HFFc6 (cell line): ENCODE data around the gene TOMM34. TPM values are rescaled to one million over a fixed set of nuclear protein-coding genes. Genes with fewer than 3 reads are reported as not detected.

Experiments used
- DNase-seq: peaks from one replicate; pipeline ENCODE4 v3.0.0-alpha.2; 2018
- H3K27ac Mint-ChIP-seq: 2 replicates; pipeline ENCODE4 v1.8.0; 2020; ENCODE audit warnings: mild to moderate bottlenecking, mixed read lengths
- H3K27me3 Mint-ChIP-seq: 2 replicates; pipeline ENCODE4 v1.8.0; 2021; ENCODE audit warnings: mild to moderate bottlenecking, moderate library complexity, mixed read lengths; ENCODE audit not compliant: insufficient read depth
- H3K36me3 Mint-ChIP-seq: 2 replicates; pipeline ENCODE4 v1.8.0; 2021; ENCODE audit warnings: low read depth, mixed read lengths
- H3K4me1 Mint-ChIP-seq: 2 replicates; pipeline ENCODE4 v1.8.0; 2020; ENCODE audit warnings: low read depth, mixed read lengths
- H3K4me3 Mint-ChIP-seq: 2 replicates; pipeline ENCODE4 v1.8.0; 2020; ENCODE audit warnings: mild to moderate bottlenecking, moderate library complexity, mixed read lengths
- H3K9me3 Mint-ChIP-seq: 2 replicates; pipeline ENCODE4 v1.8.0; 2020; ENCODE audit warnings: mild to moderate bottlenecking, mixed read lengths
- total RNA-seq, 6 experiments: library from RNA; stranded (reverse); fragmentation: NEBNext Ultra II Directional; extraction: Animal tissue kit (Norgen Biotek cat#: 25700); gene quantifications; 2 replicates in 1 of 6; 3 replicates in 5 of 6; pipeline ENCODE4 v1.2.3, GENCODE V29; 2021
- TF ChIP-seq, protein P1 (sequence below): fragments of 200-600 bp; sonication (generic); IDR thresholded peaks from 2 replicates; pipeline ENCODE4 v1.5.0; 2021; ENCODE audit warnings: antibody characterized with exemption, mild to moderate bottlenecking

Gene TOMM34
- total RNA-seq, 6 experiments from 2014 or later = 88.5 to 96.5 (median 93.0) TPM

DNA sequence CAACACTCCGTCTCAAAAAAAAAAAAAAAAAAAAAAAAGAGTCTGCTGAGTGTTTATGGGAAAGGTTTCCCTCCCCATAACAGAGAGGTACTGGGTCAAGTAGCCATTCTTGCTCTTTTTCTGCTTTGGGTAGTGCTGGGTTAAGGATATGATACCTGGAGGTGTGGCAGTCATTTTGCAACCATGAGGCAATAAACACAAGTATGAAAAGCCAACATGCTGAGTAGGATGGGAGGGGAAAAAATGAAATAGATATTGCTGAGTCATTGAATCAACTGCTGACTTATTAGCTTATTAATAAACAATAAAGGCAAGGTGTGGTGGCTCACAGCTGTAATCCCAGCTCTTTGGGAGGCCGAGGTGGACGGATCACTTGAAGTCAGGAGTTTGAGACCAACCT, 2.3 kb upstream of the TOMM34 start:
- Mint-ChIP-seq H3K4me3 (peak overlapping the region; percentile 25; the same call in 1 of the 2 replicates), H3K4me1 (peaks cover 60% of the 10 kb centered on the region), H3K27me3 (peaks cover 3% of the 10 kb centered on the region), H3K27ac (peak overlapping the region; percentile 90), H3K9me3 (no peaks in the 10 kb centered on the region), H3K36me3 (peaks cover 15% of the 10 kb centered on the region)
- DNase-seq = no peak
- TF ChIP-seq, protein P1, sequence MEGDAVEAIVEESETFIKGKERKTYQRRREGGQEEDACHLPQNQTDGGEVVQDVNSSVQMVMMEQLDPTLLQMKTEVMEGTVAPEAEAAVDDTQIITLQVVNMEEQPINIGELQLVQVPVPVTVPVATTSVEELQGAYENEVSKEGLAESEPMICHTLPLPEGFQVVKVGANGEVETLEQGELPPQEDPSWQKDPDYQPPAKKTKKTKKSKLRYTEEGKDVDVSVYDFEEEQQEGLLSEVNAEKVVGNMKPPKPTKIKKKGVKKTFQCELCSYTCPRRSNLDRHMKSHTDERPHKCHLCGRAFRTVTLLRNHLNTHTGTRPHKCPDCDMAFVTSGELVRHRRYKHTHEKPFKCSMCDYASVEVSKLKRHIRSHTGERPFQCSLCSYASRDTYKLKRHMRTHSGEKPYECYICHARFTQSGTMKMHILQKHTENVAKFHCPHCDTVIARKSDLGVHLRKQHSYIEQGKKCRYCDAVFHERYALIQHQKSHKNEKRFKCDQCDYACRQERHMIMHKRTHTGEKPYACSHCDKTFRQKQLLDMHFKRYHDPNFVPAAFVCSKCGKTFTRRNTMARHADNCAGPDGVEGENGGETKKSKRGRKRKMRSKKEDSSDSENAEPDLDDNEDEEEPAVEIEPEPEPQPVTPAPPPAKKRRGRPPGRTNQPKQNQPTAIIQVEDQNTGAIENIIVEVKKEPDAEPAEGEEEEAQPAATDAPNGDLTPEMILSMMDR = no peak

DNA sequence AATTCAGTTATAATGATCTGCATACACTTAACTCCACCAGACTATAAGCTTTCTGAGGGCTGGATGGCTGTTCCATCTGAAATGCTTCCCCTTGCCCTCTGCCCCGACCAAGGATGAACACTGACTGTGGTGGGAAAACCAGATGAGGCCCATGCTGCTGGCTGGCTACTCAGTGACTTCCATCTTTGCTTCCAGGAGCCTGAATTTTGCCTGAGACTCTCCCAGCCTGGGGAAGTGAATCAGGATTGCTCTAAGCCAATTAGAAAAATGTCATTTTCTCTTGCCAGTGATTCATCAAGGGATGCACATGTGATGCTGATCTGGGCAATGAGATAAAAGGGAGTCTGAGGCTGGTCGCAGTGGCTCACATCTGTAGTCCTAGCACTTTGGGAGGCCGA, 1.7 kb upstream of the TOMM34 start:
- H3K27ac Mint-ChIP-seq = peak overlapping the region; percentile 90
- peak; percentile 91 for DNase-seq
- no peaks in the 10 kb centered on the region for H3K9me3 Mint-ChIP-seq
- H3K27me3 Mint-ChIP-seq = peaks cover 3% of the 10 kb centered on the region
- peak overlapping the region; percentile 56 for H3K4me3 Mint-ChIP-seq
- TF ChIP-seq, protein P1 = no peak
- H3K4me1 Mint-ChIP-seq = peaks cover 56% of the 10 kb centered on the region
- H3K36me3 Mint-ChIP-seq = peaks cover 15% of the 10 kb centered on the region

DNA sequence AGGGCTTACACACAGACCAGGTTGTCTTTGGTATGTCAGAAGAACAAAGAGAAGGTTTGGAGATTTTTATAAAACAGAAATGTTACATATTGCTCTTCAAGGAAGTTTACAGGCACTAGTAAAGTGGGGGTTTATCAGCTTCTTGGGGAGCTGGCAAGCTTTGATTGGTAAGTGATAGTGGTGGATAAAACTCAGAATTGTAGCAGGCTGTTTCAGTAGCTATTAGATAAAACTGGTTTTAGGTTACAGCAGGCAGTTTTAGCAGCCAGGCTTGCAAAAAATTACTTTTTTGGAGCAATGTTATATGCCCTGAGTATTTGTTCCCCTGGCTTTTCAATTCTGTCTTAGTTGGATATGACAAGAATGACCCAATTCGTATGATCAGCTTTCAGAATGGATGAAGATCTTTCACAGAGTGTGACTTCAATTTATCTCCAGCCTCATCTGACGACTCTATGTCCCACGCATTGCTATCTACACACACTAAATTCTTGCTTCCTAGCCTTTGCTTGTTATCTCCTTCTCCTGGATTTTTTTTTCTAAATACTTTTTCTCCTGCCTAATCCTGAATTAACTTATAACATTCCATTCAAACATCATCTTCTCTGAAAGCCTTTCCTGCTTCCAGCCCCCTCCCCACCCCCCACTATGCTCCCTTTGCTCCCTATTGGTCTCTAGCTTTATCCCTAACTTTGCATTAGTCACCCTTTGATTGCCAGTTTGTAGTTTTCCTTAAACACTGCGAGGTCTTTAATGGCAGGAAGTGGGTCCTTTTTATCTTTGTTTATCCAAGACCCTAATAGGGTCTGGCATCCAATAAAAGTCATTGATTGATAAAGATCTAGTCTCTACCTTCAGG, 1.0 kb upstream of the TOMM34 start:
- Mint-ChIP-seq H3K4me3 (peak overlapping the region; percentile 56), H3K36me3 (peaks cover 15% of the 10 kb centered on the region), H3K9me3 (no peaks in the 10 kb centered on the region), H3K27ac (peak overlapping the region; percentile 90), H3K27me3 (no peaks in the 10 kb centered on the region), H3K4me1 (peaks cover 61% of the 10 kb centered on the region)
- DNase-seq = no peak
- TF ChIP-seq, protein P1 = no peak

DNA sequence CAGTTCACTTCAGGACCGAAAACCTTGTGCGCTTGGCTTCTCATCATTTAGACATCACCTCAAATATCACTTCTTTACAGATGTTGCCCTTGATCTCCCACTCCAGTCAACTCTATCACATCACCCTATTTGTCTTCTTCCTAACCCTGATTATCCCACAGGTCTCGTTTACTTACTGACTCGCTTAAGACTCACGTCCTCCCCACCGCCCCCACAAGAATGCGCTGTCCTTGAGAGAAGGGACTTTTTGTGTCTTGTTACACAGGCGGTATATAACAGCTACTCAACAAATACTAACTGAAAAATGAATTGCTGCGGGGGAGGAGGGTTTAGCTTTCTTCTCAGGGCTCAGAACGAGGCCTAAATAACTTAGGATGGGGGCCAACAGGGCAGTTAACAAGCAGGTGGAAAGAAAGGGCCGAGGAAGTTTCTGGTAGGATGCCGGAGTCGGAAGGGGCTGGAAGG, 527 bp downstream of the TOMM34 start:
- TF ChIP-seq, protein P1 = no peak
- peak; percentile 48 for DNase-seq
- peak overlapping the region; percentile 90 for H3K27ac Mint-ChIP-seq
- peaks cover 28% of the 10 kb centered on the region for H3K36me3 Mint-ChIP-seq
- peak overlapping the region; percentile 93 for H3K4me3 Mint-ChIP-seq
- no peaks in the 10 kb centered on the region for H3K9me3 Mint-ChIP-seq
- H3K27me3 Mint-ChIP-seq = no peaks in the 10 kb centered on the region
- H3K4me1 Mint-ChIP-seq = peaks cover 54% of the 10 kb centered on the region

DNA sequence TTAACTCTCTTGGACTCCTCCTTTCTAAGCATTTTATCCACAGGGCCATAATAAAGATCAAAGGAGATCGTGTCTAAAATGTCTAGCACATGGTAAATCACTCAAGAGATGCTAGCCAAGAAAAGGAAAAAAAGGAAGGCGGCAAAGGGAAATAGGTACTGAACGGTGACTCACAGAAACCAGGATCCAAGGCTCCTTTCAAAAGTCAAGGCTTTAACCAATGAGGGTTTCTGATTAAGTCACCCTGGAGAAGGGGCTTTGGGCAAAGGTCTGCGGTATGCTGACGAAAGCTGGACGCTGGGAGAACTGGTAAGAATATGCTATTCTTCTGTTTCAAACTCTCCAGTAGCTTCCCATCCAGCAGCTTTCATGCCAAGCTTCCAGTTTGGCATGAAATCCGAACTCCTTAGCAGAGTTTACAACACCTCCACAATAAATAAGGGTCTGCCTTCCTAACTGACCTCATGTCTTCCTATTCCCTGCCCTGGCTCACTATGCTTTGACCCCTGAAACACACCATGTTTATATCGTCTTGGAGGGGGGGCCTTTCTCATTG, 1.0 kb downstream of the TOMM34 start:
- Mint-ChIP-seq H3K27ac (peak overlapping the region; percentile 90), H3K4me1 (peaks cover 55% of the 10 kb centered on the region), H3K27me3 (no peaks in the 10 kb centered on the region), H3K36me3 (peaks cover 29% of the 10 kb centered on the region), H3K9me3 (no peaks in the 10 kb centered on the region), H3K4me3 (peak overlapping the region; percentile 93)
- TF ChIP-seq, protein P1 = no peak
- DNase-seq = peak; percentile 20
